ENCODE results near the gene KCNMA1.
"Not testable (repeated sequence)": the region's sequence is repeated elsewhere in the genome, so short reads cannot be mapped to it uniquely, and the experiment has no call there.

The KCNMA1 gene

GRCh38 chr10:77441353-77442166 is 196.0 kb downstream of the KCNMA1 start:
- no peak for DNase-seq

- no peak for DNase-seq
These were observed 201.2 kb downstream of the KCNMA1 start for GRCh38 chr10:77436257-77436975.

GRCh38 chr10:77433546-77433945 is 204.1 kb downstream of the KCNMA1 start:
- DNase-seq = no peak

- no peak for DNase-seq
These were observed 205.4 kb downstream of the KCNMA1 start for GRCh38 chr10:77431980-77432797.

GRCh38 chr10:77431209-77431611 is 206.4 kb downstream of the KCNMA1 start:
- DNase-seq = no peak

GRCh38 chr10:77430530-77430929 is 207.1 kb downstream of the KCNMA1 start:
- no peak for DNase-seq

- DNase-seq = no peak
These were observed 208.8 kb downstream of the KCNMA1 start for GRCh38 chr10:77428691-77429395.

- no peak for DNase-seq
These were observed 213.4 kb downstream of the KCNMA1 start for GRCh38 chr10:77424257-77424656.

- no peak for DNase-seq
These were observed 214.9 kb downstream of the KCNMA1 start for GRCh38 chr10:77422491-77423338.

- no peak for DNase-seq
These were observed 216.0 kb downstream of the KCNMA1 start for GRCh38 chr10:77421591-77421990.

- DNase-seq = no peak
These were observed 216.6 kb downstream of the KCNMA1 start for GRCh38 chr10:77420947-77421523.

GRCh38 chr10:77419979-77420378 is 217.6 kb downstream of the KCNMA1 start:
- no peak for DNase-seq

- DNase-seq = no peak
These were observed 218.6 kb downstream of the KCNMA1 start for GRCh38 chr10:77419056-77419455.

GRCh38 chr10:77417806-77418640 is 219.6 kb downstream of the KCNMA1 start:
- DNase-seq = no peak

- no peak for DNase-seq
These were observed 220.2 kb downstream of the KCNMA1 start for GRCh38 chr10:77417359-77417758.

- DNase-seq = no peak
These were observed 221.1 kb downstream of the KCNMA1 start for GRCh38 chr10:77416311-77417135.

- DNase-seq = no peak
These were observed 222.2 kb downstream of the KCNMA1 start for GRCh38 chr10:77415313-77415960.

GRCh38 chr10:77413231-77413630 is 224.4 kb downstream of the KCNMA1 start:
- no peak for DNase-seq

- not testable (repeated sequence) for DNase-seq
These were observed 225.0 kb downstream of the KCNMA1 start for GRCh38 chr10:77412573-77413133.
